ENCODE measurements around the gene ORM1.

Gene ORM1

DNA sequence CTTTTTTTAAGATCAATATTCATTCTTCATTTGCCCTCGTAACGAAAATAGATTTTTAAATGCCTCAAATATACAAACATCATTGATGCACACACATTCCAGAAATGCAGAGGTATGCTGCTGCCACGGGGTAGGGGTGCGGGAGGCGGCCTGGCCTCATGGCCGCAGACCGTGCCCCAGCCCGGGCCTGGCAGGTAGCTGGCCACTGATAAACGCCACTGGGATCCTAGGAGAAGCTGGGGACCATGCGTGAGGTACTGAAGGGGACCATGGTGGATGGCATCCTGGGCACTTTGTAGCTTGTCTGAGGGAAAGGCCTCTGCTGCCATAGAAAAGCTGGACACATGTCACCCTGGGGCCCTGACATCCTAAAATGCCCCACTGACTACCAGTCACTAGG lies 13.3 kb downstream of the ORM1 start:
- TF ChIP-seq, protein P1, sequence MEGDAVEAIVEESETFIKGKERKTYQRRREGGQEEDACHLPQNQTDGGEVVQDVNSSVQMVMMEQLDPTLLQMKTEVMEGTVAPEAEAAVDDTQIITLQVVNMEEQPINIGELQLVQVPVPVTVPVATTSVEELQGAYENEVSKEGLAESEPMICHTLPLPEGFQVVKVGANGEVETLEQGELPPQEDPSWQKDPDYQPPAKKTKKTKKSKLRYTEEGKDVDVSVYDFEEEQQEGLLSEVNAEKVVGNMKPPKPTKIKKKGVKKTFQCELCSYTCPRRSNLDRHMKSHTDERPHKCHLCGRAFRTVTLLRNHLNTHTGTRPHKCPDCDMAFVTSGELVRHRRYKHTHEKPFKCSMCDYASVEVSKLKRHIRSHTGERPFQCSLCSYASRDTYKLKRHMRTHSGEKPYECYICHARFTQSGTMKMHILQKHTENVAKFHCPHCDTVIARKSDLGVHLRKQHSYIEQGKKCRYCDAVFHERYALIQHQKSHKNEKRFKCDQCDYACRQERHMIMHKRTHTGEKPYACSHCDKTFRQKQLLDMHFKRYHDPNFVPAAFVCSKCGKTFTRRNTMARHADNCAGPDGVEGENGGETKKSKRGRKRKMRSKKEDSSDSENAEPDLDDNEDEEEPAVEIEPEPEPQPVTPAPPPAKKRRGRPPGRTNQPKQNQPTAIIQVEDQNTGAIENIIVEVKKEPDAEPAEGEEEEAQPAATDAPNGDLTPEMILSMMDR (IDR thresholded peaks at IDR 0.05; ENCODE audit: low read depth, low read length): no peak
- no peak overlapping the region for H3K4me3 ChIP-seq (ENCODE audit: low read depth, low read length)

DNA sequence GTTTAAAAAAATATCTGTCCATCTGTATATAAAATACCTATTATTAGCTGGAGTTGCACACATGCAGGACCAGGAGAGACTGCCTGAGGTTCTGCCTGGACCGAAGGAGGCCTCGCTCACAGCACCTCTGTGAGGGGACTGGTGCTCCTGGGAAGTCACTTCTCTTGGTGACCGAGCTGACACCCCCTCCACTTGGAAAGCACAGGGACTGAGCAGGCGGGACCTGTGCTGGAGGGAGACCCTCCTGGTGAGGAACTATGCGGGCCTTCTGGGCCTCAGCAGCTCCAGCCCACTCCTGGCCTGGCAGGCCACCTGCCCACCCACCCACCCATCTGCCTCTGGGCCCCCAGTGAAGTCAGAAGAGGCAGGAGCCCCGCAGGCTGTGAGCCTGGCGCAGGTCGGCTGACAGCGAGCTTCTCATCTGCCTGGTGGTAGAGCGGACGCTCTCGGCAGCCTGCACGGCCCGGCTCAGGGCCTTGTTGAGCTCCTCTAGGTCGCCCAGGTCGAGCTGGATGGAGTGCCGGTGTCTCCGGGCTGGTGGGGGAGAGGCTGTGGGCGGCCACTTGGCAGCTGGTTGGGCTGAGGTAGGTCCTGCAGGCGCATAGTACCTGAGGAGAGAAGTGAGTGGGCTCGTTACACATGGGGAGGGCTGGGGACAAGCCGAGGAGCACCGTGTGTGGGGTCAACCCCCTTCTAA lies 13.9 kb downstream of the ORM1 start:
- no peak overlapping the region for H3K4me3 ChIP-seq (ENCODE audit: low read depth, low read length)
- TF ChIP-seq, protein P1 (IDR thresholded peaks at IDR 0.05; ENCODE audit: low read depth, low read length): no peak

DNA sequence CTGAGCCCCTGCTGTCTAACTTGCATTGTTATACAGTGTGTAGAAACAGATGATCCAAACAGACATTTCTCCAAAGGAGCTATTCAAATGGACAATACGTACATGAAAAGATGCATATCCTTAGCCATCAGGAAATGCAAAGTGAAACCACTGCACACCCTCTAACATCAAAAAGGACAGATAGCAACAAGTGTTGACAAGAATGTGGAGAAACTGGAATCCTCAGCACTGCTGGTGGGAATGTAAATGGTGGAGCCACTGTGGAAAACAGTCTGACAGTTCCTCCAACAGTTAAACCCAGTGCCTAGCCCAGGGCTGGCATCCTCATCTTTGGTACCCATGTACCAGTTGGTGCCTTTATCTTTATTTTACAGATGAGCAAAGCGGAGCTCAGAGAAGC lies 15.3 kb downstream of the ORM1 start:
- no peak overlapping the region for H3K4me3 ChIP-seq (ENCODE audit: low read depth, low read length)

DNA sequence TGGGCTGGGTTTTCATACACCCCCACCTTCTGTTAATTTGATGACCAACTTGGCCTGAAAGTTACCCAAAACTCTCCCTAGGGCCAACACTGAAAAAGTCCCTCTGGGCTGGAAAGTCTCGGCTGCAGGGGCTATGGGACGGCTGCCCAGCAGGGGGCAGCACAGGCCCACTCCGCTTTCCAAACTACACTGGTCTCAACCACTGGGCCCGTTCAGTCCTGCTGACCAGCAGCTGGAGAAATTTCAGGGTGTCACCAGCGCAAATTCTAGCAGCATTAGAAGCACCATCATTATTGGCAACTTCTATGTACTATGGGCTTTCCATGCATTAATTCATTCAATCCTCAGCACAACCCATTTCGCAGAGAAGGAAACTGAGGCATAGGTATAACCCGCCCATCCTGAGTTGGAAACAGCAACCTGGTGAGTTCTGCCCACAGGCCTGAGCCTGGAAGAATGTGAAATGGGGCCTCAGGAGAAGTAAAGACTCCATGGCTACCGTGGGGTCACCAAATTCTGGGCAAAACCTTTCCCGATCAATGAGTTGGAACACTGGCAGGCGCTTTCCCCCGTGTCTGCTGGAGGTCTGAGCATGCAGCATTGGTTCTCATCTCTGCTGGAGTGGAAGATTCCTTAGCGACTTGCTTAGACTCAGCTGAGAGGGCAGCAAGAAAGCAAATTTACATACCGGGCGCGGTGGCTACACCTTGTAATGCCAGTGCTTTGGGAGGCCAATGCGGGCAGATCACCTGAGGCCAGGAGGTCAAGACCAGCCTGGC lies 16.4 kb downstream of the ORM1 start:
- TF ChIP-seq, protein P1 (IDR thresholded peaks at IDR 0.05; ENCODE audit: low read depth, low read length): peak; percentile 89
- H3K4me3 ChIP-seq (ENCODE audit: low read depth, low read length): no peak overlapping the region

More for the DNA sequence above, 15.3 kb downstream of the ORM1 start:
- TF ChIP-seq, protein P1 (IDR thresholded peaks at IDR 0.05; ENCODE audit: low read depth, low read length): no peak

DNA sequence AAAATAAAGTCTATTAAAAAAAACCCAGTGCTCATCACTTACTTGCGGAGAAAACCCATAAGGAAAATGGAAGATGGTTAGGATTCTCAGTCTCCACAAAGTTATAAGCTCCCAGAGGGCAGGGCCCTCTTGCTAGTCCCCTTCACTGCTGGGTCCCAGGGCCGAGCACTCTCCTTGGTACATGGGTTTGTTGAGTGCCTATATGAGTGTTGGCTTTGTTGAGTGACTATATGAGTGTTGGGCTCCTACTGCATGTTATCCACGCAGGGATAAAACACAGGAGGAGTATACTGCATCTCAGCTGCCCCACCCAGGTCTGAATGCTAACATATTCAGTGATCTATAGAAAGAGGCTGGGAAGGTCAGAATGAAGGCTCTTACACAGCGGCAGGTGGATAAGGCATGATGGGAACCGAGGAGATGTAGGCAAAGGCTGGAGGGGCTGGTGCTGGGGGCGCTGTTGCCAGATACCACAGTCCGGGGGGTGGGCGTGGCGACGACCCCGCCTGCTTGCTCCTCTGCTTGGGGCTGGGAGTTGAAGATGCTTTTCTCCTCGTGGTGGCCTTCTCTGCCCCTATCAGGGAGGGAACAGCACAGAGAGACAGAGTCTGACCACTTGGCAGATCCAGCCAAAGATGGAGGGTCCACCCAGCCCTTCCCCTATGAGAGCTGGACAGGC lies 18.4 kb downstream of the ORM1 start:
- no peak overlapping the region for H3K4me3 ChIP-seq (ENCODE audit: low read depth, low read length)
- TF ChIP-seq, protein P1 (IDR thresholded peaks at IDR 0.05; ENCODE audit: low read depth, low read length): no peak

DNA sequence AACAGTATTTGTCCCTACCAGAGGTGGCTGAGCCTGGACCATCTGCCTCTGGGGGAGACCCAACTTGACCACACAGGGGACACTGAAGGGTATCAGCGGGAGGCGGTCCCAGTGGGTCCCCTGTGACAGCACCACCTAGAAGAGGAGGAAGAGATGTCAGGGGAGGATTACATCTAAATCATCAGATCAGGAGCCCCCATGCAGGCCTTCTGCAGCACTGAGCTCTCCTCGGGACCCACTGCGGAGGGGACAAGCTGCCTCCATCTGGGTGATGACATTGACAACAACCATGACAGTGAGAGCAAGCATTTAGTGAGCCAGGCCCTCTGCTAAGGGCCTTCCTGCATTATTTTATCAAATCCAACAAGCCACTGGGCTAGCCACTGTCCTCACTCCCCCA lies 19.1 kb downstream of the ORM1 start:
- H3K4me3 ChIP-seq (ENCODE audit: low read depth, low read length): no peak overlapping the region
- TF ChIP-seq, protein P1 (IDR thresholded peaks at IDR 0.05; ENCODE audit: low read depth, low read length): no peak

All from WI38 (cell line).